Mesothelial cell of epicardium (in vitro differentiated cells): ENCODE measurements around the gene PRSS12. TPM values are rescaled to one million over a fixed set of nuclear protein-coding genes. Genes with fewer than 3 reads are reported as not detected.
A peak's percentile ranks its signal among the peaks of the same experiment; 100 is the strongest.

Experiments
- DNase-seq, 2 experiments: peaks; one replicate each; pipeline ENCODE4 v3.0.0; 2021; ENCODE audit warnings: low spot score in 2 of 2; ENCODE audit not compliant: unreplicated experiment in 2 of 2
- H3K27ac Mint-ChIP-seq: 2 replicates; pipeline ENCODE4 v1.8.0; 2021; ENCODE audit warnings: mixed read lengths
- H3K27me3 Mint-ChIP-seq: 2 replicates; pipeline ENCODE4 v1.8.0; 2021; ENCODE audit warnings: low read depth, mixed read lengths
- H3K36me3 Mint-ChIP-seq: 2 replicates; pipeline ENCODE4 v1.8.0; 2021; ENCODE audit warnings: mixed read lengths
- H3K4me1 Mint-ChIP-seq: 2 replicates; pipeline ENCODE4 v1.8.0; 2021; ENCODE audit warnings: mixed read lengths
- H3K4me3 Mint-ChIP-seq: 2 replicates; pipeline ENCODE4 v1.8.0; 2021; ENCODE audit warnings: mild to moderate bottlenecking, moderate library complexity, mixed read lengths
- H3K9me3 Mint-ChIP-seq: 2 replicates; pipeline ENCODE4 v1.8.0; 2021; ENCODE audit warnings: mixed read lengths
- CTCF ChIP-seq: fragments of 200-600 bp; sonication (generic); IDR thresholded peaks from one replicate; pipeline ENCODE4 v1.5.0; 2021; ENCODE audit warnings: antibody characterized with exemption; ENCODE audit not compliant: unreplicated experiment
- total RNA-seq: library from RNA; stranded (reverse); gene quantifications from 3 replicates; pipeline ENCODE4 v1.2.1, GENCODE V29; 2021

PRSS12 gene
- total RNA-seq, 1 donor from 2014 or later = 46.7 TPM

GRCh38 chr4:118381902-118382301 is 29.1 kb upstream of the PRSS12 start:
- peaks cover 13% of the 10 kb centered on the region for H3K9me3 Mint-ChIP-seq
- peaks cover 6% of the 10 kb centered on the region for H3K27me3 Mint-ChIP-seq
- no peak overlapping the region for H3K27ac Mint-ChIP-seq
- H3K36me3 Mint-ChIP-seq = peaks cover 8% of the 10 kb centered on the region
- no peak for TF ChIP-seq CTCF
- DNase-seq = no peak
- H3K4me3 Mint-ChIP-seq = no peak overlapping the region
- H3K4me1 Mint-ChIP-seq = peaks cover 10% of the 10 kb centered on the region

DNA sequence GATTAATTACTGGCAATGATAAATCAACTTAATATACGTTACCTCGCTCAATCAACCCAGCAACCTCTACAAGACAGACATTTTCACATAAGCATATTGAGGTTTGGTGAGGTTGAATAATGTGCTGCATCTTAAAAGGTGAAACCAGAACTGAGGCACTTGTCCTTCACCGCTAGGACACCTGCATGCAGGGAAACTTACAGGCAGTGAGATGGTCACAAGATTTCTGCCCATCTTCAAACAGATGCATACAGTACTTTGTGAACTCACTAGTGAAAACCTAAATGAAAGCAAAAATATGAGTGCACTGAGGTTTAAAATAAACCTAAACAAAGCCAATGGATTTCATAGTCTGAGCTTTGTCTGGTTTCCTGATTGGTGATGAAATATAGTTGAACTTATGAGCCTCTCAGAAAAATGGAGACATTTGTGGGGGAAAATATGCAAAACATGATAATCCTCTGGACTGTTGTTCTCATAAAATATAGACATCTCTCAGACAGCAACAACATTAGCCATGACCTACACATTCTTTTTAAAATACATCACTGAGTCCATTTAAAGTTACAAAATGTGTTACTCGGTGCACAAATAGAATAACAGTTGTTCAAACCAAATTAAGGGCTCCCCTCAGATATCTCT is 20.9 kb upstream of the PRSS12 start:
- H3K4me1 Mint-ChIP-seq = peaks cover 25% of the 10 kb centered on the region
- no peaks in the 10 kb centered on the region for H3K27me3 Mint-ChIP-seq
- H3K9me3 Mint-ChIP-seq = peaks cover 15% of the 10 kb centered on the region
- peaks cover 7% of the 10 kb centered on the region for H3K36me3 Mint-ChIP-seq
- H3K4me3 Mint-ChIP-seq = no peak overlapping the region
- peak overlapping the region; percentile 80 for H3K27ac Mint-ChIP-seq
- no peak for TF ChIP-seq CTCF
- no peak for DNase-seq

- Mint-ChIP-seq H3K27me3 (no peaks in the 10 kb centered on the region), H3K36me3 (peaks cover 7% of the 10 kb centered on the region), H3K4me3 (no peak overlapping the region), H3K27ac (peak overlapping the region; percentile 84), H3K9me3 (peaks cover 15% of the 10 kb centered on the region), H3K4me1 (peaks cover 25% of the 10 kb centered on the region)
- TF ChIP-seq CTCF = no peak
- no peak for DNase-seq
Measured at GRCh38 chr4:118372251-118372650, 19.4 kb upstream of the PRSS12 start.

- Mint-ChIP-seq H3K36me3 (no peaks in the 10 kb centered on the region), H3K27ac (no peak overlapping the region), H3K27me3 (no peaks in the 10 kb centered on the region), H3K4me3 (no peak overlapping the region), H3K4me1 (peaks cover 20% of the 10 kb centered on the region), H3K9me3 (no peaks in the 10 kb centered on the region)
- no peak for DNase-seq
- no peak for TF ChIP-seq CTCF
Measured at GRCh38 chr4:118369231-118369630, 16.4 kb upstream of the PRSS12 start.

GRCh38 chr4:118367872-118368271 is 15.1 kb upstream of the PRSS12 start:
- Mint-ChIP-seq H3K27ac (no peak overlapping the region), H3K9me3 (no peaks in the 10 kb centered on the region), H3K36me3 (no peaks in the 10 kb centered on the region), H3K4me3 (no peak overlapping the region), H3K4me1 (peaks cover 16% of the 10 kb centered on the region), H3K27me3 (no peaks in the 10 kb centered on the region)
- no peak for TF ChIP-seq CTCF
- DNase-seq = no peak

- no peak overlapping the region for H3K4me3 Mint-ChIP-seq
- TF ChIP-seq CTCF = no peak
- no peaks in the 10 kb centered on the region for H3K36me3 Mint-ChIP-seq
- H3K4me1 Mint-ChIP-seq = peaks cover 14% of the 10 kb centered on the region
- no peak overlapping the region for H3K27ac Mint-ChIP-seq
- H3K27me3 Mint-ChIP-seq = no peaks in the 10 kb centered on the region
- H3K9me3 Mint-ChIP-seq = no peaks in the 10 kb centered on the region
- no peak for DNase-seq
Measured at GRCh38 chr4:118367361-118367760, 14.6 kb upstream of the PRSS12 start.
